A673 (cell line): ENCODE data around the gene STRN.

ENCODE experiments used
- CTCF ChIP-seq: fragments of 300-800, 200-600 bp; sonication (generic); conservative IDR thresholded peaks from 2 replicates; pipeline ENCODE4 v1.5.1; 2017; ENCODE audit warnings: low read depth, mild to moderate bottlenecking, antibody characterized with exemption, low read length, moderate library complexity, mixed read lengths
- EZH2 ChIP-seq: fragments of 200-600 bp; sonication (generic); IDR thresholded peaks from 2 replicates; pipeline ENCODE4 v1.6.1; 2017; ENCODE audit warnings: borderline replicate concordance, low read depth, mild to moderate bottlenecking, mixed read lengths, antibody characterized with exemption, low read length; ENCODE audit not compliant: poor library complexity, severe bottlenecking

- no peak for TF ChIP-seq CTCF
- TF ChIP-seq EZH2 = no peak
Measured at GRCh38 chr2:36882532-36882931, 83.8 kb downstream of the STRN start.
